GM18519 (cell line): ENCODE results near the gene MLNR.

Experiments
- ATAC-seq: cut with Tn5 transposase; IDR thresholded peaks from one replicate; pipeline ENCODE4 v1.9.1; 2021; ENCODE audit warnings: mild to moderate bottlenecking, moderate library complexity; ENCODE audit not compliant: unreplicated experiment, low FRiP score

Gene MLNR

GRCh38 chr13:49225223-49226042 lies 5.3 kb downstream of the MLNR start:
- no peak for ATAC-seq

- no peak for ATAC-seq
These were observed 6.5 kb downstream of the MLNR start for GRCh38 chr13:49226613-49227012.

GRCh38 chr13:49234741-49235140 lies 14.6 kb downstream of the MLNR start:
- no peak for ATAC-seq

- ATAC-seq = no peak
These were observed 15.8 kb downstream of the MLNR start for GRCh38 chr13:49235856-49236431.

- no peak for ATAC-seq
These were observed 18.5 kb downstream of the MLNR start for GRCh38 chr13:49238621-49239020.

GRCh38 chr13:49240017-49240416 lies 19.9 kb downstream of the MLNR start:
- no peak for ATAC-seq

GRCh38 chr13:49241296-49241695 lies 21.2 kb downstream of the MLNR start:
- no peak for ATAC-seq

GRCh38 chr13:49245101-49245500 lies 25.0 kb downstream of the MLNR start:
- ATAC-seq = no peak

GRCh38 chr13:49246850-49247642 lies 26.9 kb downstream of the MLNR start:
- no peak for ATAC-seq

- peak; percentile 87 for ATAC-seq
These were observed 27.8 kb downstream of the MLNR start, which contains the start of gene CDADC1 for GRCh38 chr13:49247643-49248621. CDADC1 (plus strand) TSS chr13:49247925; CDS start chr13:49248038, 113 bp downstream.

- no peak for ATAC-seq
These were observed 28.5 kb downstream of the MLNR start for GRCh38 chr13:49248622-49249002.

GRCh38 chr13:49251326-49251725 lies 31.2 kb downstream of the MLNR start:
- no peak for ATAC-seq

- ATAC-seq = no peak
These were observed 33.2 kb downstream of the MLNR start for GRCh38 chr13:49253310-49253709.

- ATAC-seq = no peak
These were observed 33.9 kb downstream of the MLNR start for GRCh38 chr13:49254007-49254406.

GRCh38 chr13:49256841-49257240 lies 36.7 kb downstream of the MLNR start:
- no peak for ATAC-seq

- ATAC-seq = no peak
These were observed 38.1 kb downstream of the MLNR start for GRCh38 chr13:49258089-49258796.

- ATAC-seq = no peak
These were observed 39.4 kb downstream of the MLNR start for GRCh38 chr13:49259586-49259985.

- no peak for ATAC-seq
These were observed 42.5 kb downstream of the MLNR start for GRCh38 chr13:49262634-49263033.

GRCh38 chr13:49265822-49266221 lies 45.7 kb downstream of the MLNR start:
- ATAC-seq = no peak

- ATAC-seq = no peak
These were observed 51.1 kb downstream of the MLNR start for GRCh38 chr13:49271264-49271663.
